ENCODE data around the gene KIT.
A peak's percentile ranks its signal among the peaks of the same experiment; 100 is the strongest.

Gene KIT

DNA sequence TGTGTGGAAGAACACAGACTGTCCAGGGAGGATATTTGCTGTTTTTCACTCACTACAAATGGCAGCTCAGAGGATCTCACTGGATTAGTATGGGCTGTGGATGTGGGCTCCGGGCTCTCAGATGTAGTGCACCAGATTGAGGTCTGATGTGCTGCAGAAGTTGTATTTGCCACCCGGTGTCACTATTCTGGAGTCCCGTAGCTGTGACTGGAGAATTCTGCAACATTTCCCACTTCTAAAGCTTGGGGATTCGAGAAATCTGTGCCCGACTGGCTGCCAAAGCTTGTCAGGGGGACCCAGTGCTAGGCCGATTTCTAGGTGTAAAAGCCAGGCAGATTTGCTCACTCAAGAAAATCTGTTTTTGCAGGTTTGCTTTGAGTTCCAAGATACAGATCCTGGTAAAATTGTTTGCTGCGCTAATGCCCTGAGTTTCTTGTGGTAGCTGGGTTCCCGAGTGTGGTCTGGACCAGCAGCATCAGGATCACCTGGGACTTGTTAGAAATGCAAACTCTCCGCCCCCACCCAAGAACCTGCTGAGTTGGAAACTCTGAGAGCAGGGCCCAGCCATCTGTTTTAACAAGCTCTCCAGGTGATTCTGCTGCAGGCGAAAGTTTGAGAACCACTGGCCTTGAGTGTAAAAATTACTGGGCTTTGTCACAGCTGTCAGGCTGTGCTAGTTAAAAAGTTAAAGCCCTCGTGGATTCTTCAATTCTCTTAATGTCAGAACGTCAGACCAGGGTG is 18.1 kb downstream of the KIT start:
- DNase-seq: no peak
- Mint-ChIP-seq H3K4me3 (no peak overlapping the region), H3K27me3 (peaks cover 1% of the 10 kb centered on the region), H3K36me3 (ENCODE audit: low read depth) (no peaks in the 10 kb centered on the region), H3K27ac (no peak overlapping the region), H3K4me1 (no peaks in the 10 kb centered on the region), H3K9me3 (no peaks in the 10 kb centered on the region)
- no peak for ATAC-seq

DNA sequence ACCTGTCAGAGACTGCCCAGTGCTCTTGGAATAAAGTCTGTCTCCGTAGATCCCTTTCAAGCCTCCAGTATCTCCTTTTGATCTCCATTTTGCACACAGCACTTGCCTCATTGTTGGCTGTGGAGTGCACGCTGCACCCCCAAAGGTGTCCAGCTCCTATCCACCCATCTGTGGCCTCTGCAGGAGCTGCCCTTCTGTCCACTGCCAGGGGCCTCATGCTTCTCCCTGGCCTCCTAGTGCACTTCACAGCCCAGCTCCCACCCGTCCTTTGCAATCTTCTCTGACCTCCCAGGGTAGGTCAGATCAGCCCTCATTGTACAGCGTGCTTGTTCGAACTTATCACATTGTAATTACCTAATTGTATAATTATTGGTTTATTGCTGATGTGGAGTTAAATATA is 18.9 kb downstream of the KIT start:
- Mint-ChIP-seq H3K27ac (no peak overlapping the region), H3K36me3 (ENCODE audit: low read depth) (no peaks in the 10 kb centered on the region), H3K4me1 (no peaks in the 10 kb centered on the region), H3K27me3 (peaks cover 1% of the 10 kb centered on the region), H3K4me3 (no peak overlapping the region), H3K9me3 (no peaks in the 10 kb centered on the region)
- ATAC-seq (no peak), DNase-seq (no peak)

DNA sequence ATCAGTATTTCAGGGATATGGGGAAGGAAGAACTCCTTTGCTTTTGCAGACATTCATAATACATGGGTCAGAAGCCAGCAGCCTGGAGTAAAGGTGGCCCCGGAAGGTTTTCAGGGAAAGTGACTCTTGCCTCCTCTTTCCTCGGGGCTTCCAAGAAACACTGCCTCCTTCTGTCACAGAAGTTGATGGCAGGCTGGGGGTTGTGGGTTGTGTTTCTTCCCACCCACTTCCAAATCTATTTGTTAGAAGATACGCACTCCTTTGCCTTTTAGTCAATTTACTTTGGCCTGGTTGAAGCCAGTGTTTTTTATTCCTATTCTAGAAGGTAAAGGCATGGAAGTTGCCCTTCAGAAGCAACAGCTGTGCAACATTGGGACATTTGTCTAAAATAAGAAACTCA is 19.7 kb downstream of the KIT start:
- H3K9me3 Mint-ChIP-seq: no peaks in the 10 kb centered on the region
- ATAC-seq (no peak), DNase-seq (no peak)
- peaks cover 1% of the 10 kb centered on the region for H3K27me3 Mint-ChIP-seq
- no peak overlapping the region for H3K4me3 Mint-ChIP-seq
- no peak overlapping the region for H3K27ac Mint-ChIP-seq
- H3K4me1 Mint-ChIP-seq: no peaks in the 10 kb centered on the region
- H3K36me3 Mint-ChIP-seq (ENCODE audit: low read depth): no peaks in the 10 kb centered on the region

DNA sequence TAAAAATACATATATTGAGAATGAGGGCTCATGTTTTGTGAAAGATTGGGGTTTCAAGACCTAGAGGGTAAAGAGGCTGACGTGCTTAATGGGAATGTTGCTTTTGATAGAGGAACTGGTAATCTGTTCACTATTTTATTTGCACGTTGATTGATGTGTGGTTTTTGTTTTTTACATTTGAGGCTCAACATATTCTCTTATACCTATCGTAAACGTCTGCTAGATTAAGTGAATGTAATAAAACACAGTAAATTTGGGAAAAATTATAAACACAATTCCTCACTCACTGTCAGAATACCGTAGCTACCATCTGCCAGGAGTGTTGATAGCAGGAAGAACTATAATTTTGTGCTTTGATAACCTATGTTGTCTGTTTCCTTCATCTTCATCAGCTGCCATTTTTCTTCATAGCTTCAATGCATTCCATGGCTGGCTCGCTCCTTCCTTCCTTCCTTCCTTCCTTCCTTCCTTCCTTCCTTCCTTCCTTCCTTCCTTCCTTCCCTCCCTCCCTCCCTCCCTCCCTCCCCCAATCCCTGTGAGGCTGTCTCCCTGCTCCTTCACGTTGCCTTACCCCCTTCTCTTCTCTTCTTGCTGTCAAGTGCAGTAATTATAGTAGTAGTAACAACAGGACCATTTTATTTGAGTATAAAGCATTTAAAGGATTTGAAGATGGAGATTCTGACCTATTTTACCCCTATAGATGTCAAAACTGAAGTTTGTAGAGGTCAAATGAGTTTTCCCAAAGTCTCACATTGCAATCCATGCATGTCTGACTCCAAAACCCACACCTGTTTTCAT is 20.3 kb downstream of the KIT start:
- H3K4me3 Mint-ChIP-seq: no peak overlapping the region
- H3K27me3 Mint-ChIP-seq: peaks cover 1% of the 10 kb centered on the region
- ATAC-seq (no peak), DNase-seq (no peak)
- no peaks in the 10 kb centered on the region for H3K36me3 Mint-ChIP-seq (ENCODE audit: low read depth)
- no peak overlapping the region for H3K27ac Mint-ChIP-seq
- H3K4me1 Mint-ChIP-seq: no peaks in the 10 kb centered on the region
- H3K9me3 Mint-ChIP-seq: no peaks in the 10 kb centered on the region

GRCh38 chr4:54678826-54679225 is 21.1 kb downstream of the KIT start:
- H3K9me3 Mint-ChIP-seq: no peaks in the 10 kb centered on the region
- no peak overlapping the region for H3K4me3 Mint-ChIP-seq
- no peak overlapping the region for H3K27ac Mint-ChIP-seq
- no peaks in the 10 kb centered on the region for H3K36me3 Mint-ChIP-seq (ENCODE audit: low read depth)
- no peak for ATAC-seq
- peaks cover 1% of the 10 kb centered on the region for H3K27me3 Mint-ChIP-seq
- H3K4me1 Mint-ChIP-seq: peaks cover 4% of the 10 kb centered on the region
- DNase-seq: no peak

DNA sequence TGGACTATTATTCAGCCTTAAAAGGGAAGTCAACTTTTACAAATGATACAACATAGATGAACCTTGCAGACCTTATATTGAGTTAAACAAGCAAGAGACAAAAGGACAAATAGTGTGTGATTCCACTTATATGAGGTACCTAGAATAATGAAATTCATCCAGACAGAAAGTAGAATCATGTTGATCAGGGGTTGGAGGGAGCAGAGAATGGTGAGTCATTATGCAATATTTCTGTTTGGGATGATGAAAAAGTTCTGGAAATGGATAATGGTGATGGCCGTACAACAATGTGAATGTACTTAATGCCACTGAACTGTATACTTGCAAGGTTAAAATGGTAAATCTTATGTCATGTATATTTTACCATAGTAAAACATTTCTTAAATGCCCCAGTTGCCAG is 22.1 kb downstream of the KIT start:
- ATAC-seq (no peak), DNase-seq (no peak)
- H3K27ac Mint-ChIP-seq: no peak overlapping the region
- H3K4me3 Mint-ChIP-seq: no peak overlapping the region
- H3K4me1 Mint-ChIP-seq: peaks cover 12% of the 10 kb centered on the region
- no peaks in the 10 kb centered on the region for H3K9me3 Mint-ChIP-seq
- H3K36me3 Mint-ChIP-seq (ENCODE audit: low read depth): no peaks in the 10 kb centered on the region
- H3K27me3 Mint-ChIP-seq: no peaks in the 10 kb centered on the region

- Mint-ChIP-seq H3K27ac (peak overlapping the region; percentile 18), H3K9me3 (no peaks in the 10 kb centered on the region), H3K4me1 (peaks cover 26% of the 10 kb centered on the region), H3K4me3 (peak overlapping the region; percentile 1), H3K27me3 (no peaks in the 10 kb centered on the region), H3K36me3 (ENCODE audit: low read depth) (no peaks in the 10 kb centered on the region)
- ATAC-seq (peak; percentile 72), DNase-seq (peak; percentile 55)
Measured at GRCh38 chr4:54683616-54684346, 26.0 kb downstream of the KIT start.

DNA sequence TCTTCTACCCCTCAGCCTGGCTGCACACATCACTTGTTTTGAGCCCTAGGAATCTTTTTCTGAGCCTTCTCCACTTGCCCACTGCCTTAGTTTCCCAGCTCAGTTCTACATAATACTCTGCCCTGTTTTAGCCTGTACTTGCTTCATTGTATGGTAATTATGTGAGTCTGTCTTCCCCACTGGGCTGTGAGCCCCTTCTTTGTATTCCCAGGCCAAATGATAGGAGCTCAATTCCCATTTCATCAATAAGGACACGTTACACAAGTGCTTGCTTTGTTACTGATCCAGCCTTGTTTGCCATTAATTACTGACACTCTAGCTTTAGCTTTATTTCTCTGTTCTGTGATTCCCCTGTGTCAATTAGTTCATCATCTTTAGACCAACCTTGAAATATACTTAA is 28.1 kb downstream of the KIT start:
- no peaks in the 10 kb centered on the region for H3K27me3 Mint-ChIP-seq
- no peaks in the 10 kb centered on the region for H3K9me3 Mint-ChIP-seq
- ATAC-seq (no peak), DNase-seq (no peak)
- H3K27ac Mint-ChIP-seq: no peak overlapping the region
- no peaks in the 10 kb centered on the region for H3K36me3 Mint-ChIP-seq (ENCODE audit: low read depth)
- no peak overlapping the region for H3K4me3 Mint-ChIP-seq
- H3K4me1 Mint-ChIP-seq: peaks cover 28% of the 10 kb centered on the region

- Mint-ChIP-seq H3K4me1 (peaks cover 28% of the 10 kb centered on the region), H3K9me3 (no peaks in the 10 kb centered on the region), H3K27ac (peak overlapping the region; percentile 6), H3K27me3 (peaks cover 6% of the 10 kb centered on the region), H3K36me3 (ENCODE audit: low read depth) (no peaks in the 10 kb centered on the region), H3K4me3 (no peak overlapping the region)
- DNase-seq (no peak), ATAC-seq (peak; percentile 21)
Measured at GRCh38 chr4:54687887-54688841, 30.4 kb downstream of the KIT start.

- H3K27ac Mint-ChIP-seq: no peak overlapping the region
- ATAC-seq: no peak
Measured at GRCh38 chr4:54695337-54695736, 37.6 kb downstream of the KIT start.

DNA sequence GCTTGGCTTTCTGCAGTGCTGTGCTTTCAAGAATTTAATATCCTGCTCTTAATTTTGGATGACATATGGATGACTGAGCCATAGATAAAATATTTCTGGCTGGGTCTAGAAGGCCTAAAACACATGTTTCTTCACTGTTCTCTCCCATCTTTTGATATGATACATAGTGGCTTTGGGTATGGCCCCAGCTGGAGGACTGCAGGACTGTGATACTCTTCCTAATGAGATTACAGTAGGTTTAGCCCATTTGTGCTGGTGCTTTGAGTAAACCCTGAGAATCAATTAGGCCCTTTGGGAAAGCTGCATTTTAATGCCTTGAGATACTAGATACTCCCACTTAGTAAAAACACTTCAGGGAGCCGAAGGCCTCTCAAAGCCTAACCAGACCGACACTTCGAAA is 38.0 kb downstream of the KIT start:
- Mint-ChIP-seq H3K4me3 (no peak overlapping the region), H3K4me1 (no peaks in the 10 kb centered on the region), H3K36me3 (ENCODE audit: low read depth) (no peaks in the 10 kb centered on the region)

More at GRCh38 chr4:54695337-54695736, 37.6 kb downstream of the KIT start:
- no peaks in the 10 kb centered on the region for H3K4me1 Mint-ChIP-seq
- peaks cover 8% of the 10 kb centered on the region for H3K27me3 Mint-ChIP-seq
- H3K4me3 Mint-ChIP-seq: no peak overlapping the region
- H3K9me3 Mint-ChIP-seq: no peaks in the 10 kb centered on the region
- DNase-seq: no peak
- H3K36me3 Mint-ChIP-seq (ENCODE audit: low read depth): no peaks in the 10 kb centered on the region

GRCh38 chr4:54696649-54697048 is 38.9 kb downstream of the KIT start:
- ATAC-seq (no peak), DNase-seq (no peak)
- Mint-ChIP-seq H3K27me3 (peaks cover 3% of the 10 kb centered on the region), H3K4me1 (no peaks in the 10 kb centered on the region), H3K9me3 (no peaks in the 10 kb centered on the region), H3K36me3 (ENCODE audit: low read depth) (no peaks in the 10 kb centered on the region), H3K27ac (no peak overlapping the region), H3K4me3 (no peak overlapping the region)

More for the DNA sequence above, 38.0 kb downstream of the KIT start:
- H3K27me3 Mint-ChIP-seq: peaks cover 8% of the 10 kb centered on the region
- H3K9me3 Mint-ChIP-seq: no peaks in the 10 kb centered on the region
- DNase-seq (no peak), ATAC-seq (no peak)
- no peak overlapping the region for H3K27ac Mint-ChIP-seq

DNA sequence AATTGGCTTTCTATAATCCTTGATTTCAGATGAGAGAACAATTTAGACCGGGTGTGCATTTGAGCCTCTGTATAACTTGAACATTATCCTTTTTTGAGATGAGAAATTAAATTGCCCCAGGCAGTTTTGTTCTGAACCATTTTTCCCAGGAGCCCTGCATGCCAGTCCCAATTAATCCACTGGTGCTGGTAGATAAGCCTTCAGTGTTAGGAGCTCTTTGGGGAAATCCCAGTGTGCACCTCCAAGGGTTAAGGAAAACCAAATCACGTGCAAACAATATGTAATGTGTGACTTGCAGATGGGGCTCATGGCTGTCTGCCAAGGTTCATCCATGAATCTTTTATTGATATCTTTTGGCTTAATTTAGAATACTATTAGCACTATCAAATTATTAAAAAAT is 43.2 kb downstream of the KIT start:
- no peak for ATAC-seq
- no peak overlapping the region for H3K4me3 Mint-ChIP-seq

DNA sequence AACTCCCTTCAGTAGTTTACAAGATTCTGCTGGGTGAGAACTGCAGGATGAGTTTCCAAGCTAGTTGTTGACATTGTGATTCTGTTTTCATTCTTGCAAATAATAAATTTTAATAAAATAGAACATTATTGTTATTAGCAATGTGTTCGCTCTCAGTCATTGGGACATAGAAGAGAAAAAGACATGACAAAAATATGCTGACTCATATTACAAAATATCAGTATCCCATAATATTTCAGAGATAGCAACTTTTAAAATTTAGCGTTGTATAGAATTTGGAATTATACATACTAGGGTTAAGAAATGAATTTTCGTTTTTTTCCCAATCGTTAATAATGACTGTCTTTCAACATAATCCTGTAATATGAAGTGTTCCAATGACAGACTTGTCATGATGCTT is 45.4 kb downstream of the KIT start:
- H3K27ac Mint-ChIP-seq: no peak overlapping the region
- H3K4me1 Mint-ChIP-seq: no peaks in the 10 kb centered on the region
- no peak for ATAC-seq
- H3K4me3 Mint-ChIP-seq: no peak overlapping the region
- no peaks in the 10 kb centered on the region for H3K9me3 Mint-ChIP-seq
- no peak for DNase-seq
- no peaks in the 10 kb centered on the region for H3K36me3 Mint-ChIP-seq (ENCODE audit: low read depth)
- peaks cover 3% of the 10 kb centered on the region for H3K27me3 Mint-ChIP-seq

More for the DNA sequence above, 43.2 kb downstream of the KIT start:
- no peak for DNase-seq
- no peaks in the 10 kb centered on the region for H3K9me3 Mint-ChIP-seq
- H3K4me1 Mint-ChIP-seq: no peaks in the 10 kb centered on the region
- H3K36me3 Mint-ChIP-seq (ENCODE audit: low read depth): no peaks in the 10 kb centered on the region
- no peaks in the 10 kb centered on the region for H3K27me3 Mint-ChIP-seq
- H3K27ac Mint-ChIP-seq: no peak overlapping the region
